Hepatocyte (in vitro differentiated cells): ENCODE measurements around the gene EDDM13.

Experiments
- EZH2 ChIP-seq: fragments of 200-600 bp; sonication (generic); IDR thresholded peaks from 2 replicates; pipeline ENCODE4 v1.6.1; 2016; ENCODE audit warnings: antibody characterized with exemption, mild to moderate bottlenecking, borderline replicate concordance
- TF ChIP-seq, protein P1 (sequence below): fragments of 200-600 bp; sonication (generic); IDR thresholded peaks from 2 replicates; pipeline ENCODE4 v1.5.1; 2016; ENCODE audit warnings: antibody characterized with exemption, mild to moderate bottlenecking; ENCODE audit not compliant: poor library complexity

DNA sequence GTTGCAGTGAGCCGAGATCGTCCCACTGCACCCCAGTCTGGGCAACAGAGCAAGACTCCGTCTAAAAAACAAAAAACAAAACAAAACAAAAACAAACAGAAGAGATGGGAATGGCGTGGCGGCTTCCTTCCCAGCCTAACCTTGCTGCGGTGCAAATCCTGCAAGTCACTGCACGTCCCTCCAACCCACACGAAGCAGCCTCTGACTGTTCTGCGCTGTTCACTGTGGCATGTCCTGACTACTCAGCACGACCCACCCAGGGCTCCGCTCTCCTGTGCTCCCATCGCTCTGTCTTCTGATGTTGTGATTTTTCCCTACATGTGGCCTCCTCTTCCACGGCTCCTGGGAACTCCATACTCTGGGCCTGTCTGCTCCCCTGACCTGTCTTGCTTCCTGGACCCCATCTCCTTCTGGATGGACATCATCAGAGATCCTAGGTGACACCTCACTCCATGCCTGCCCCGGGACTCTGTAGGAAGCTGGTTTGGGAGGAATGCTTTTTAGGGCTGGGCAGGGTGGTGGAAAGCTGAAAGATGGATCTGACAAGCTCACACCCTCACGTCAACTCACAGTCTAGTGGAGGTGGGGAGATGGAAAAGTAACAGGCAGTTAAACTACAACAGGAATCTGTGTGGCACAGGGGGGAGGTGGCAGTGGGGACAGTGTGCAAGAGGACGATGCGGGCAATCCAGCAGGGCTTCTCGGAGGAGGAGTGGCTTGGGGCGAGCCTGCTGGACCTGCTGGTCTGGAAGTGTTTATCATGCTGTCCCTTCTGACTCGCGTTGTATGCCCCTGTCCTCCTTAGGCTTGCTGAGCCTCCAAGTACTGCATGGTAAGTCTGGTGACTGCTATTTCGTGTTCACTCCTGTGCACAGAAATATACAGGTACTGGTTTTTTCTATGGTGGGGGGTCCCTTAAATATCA, 23.2 kb downstream of the EDDM13 start:
- TF ChIP-seq, protein P1, sequence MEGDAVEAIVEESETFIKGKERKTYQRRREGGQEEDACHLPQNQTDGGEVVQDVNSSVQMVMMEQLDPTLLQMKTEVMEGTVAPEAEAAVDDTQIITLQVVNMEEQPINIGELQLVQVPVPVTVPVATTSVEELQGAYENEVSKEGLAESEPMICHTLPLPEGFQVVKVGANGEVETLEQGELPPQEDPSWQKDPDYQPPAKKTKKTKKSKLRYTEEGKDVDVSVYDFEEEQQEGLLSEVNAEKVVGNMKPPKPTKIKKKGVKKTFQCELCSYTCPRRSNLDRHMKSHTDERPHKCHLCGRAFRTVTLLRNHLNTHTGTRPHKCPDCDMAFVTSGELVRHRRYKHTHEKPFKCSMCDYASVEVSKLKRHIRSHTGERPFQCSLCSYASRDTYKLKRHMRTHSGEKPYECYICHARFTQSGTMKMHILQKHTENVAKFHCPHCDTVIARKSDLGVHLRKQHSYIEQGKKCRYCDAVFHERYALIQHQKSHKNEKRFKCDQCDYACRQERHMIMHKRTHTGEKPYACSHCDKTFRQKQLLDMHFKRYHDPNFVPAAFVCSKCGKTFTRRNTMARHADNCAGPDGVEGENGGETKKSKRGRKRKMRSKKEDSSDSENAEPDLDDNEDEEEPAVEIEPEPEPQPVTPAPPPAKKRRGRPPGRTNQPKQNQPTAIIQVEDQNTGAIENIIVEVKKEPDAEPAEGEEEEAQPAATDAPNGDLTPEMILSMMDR = no peak
- TF ChIP-seq EZH2 = no peak
